Testis (tissue), 5 donors: ENCODE measurements around the gene TEX53. TPM values are rescaled to one million over a fixed set of nuclear protein-coding genes. Genes with fewer than 3 reads are reported as not detected.

Experiments used
- DNase-seq: peaks from one replicate; pipeline ENCODE4 v3.0.0-alpha.2; 2019
- H3K27ac ChIP-seq, 2 donors: fragments of 200-600 bp; sonication (generic); one replicate each; pipeline ENCODE4 v1.5.1; 2019
- H3K27me3 ChIP-seq: fragments of 200-600 bp; sonication (generic); one replicate; pipeline ENCODE4 v1.5.1; 2019
- H3K36me3 ChIP-seq: fragments of 200-600 bp; sonication (generic); one replicate; pipeline ENCODE4 v1.5.1; 2017; ENCODE audit warnings: low read depth; ENCODE audit errors: missing control alignments
- H3K4me1 ChIP-seq: fragments of 200-600 bp; sonication (generic); one replicate; pipeline ENCODE4 v1.5.1; 2019
- H3K4me3 ChIP-seq, 2 donors: fragments of 200-600 bp; sonication (generic); one replicate each; pipeline ENCODE4 v1.5.1; 2017 to 2019
- H3K9me3 ChIP-seq: fragments of 200-600 bp; sonication (generic); one replicate; pipeline ENCODE4 v1.5.1; 2017
- CTCF ChIP-seq, 3 experiments: fragments of 450-650 bp in 2 of 3; fragments of 200-600 bp in 1 of 3; sonication (generic) in 1 of 3; IDR thresholded peaks; one replicate each; pipeline ENCODE4 v1.5.1; 2016 to 2019; ENCODE audit warnings: antibody characterized with exemption in 3 of 3, mild to moderate bottlenecking in 2 of 3, moderate library complexity in 1 of 3
- POLR2A ChIP-seq: fragments of 450-650 bp; IDR thresholded peaks from one replicate; pipeline ENCODE4 v1.6.1; 2017; ENCODE audit warnings: antibody characterized with exemption, mild to moderate bottlenecking, moderate library complexity
- WGBS, 2 donors: methylation state at CpG; one replicate each; pipeline ENCODE4 v1.1.5; 2018; 5-methylcytosine and 5-hydroxymethylcytosine counted together
- intact Hi-C: fragments of 100-400 bp; cut with DNase I; formaldehyde crosslinking; loops from one replicate; pipeline ENCODE4 v1.15.1; 2023; ENCODE audit warnings: low total_unique reads
- long read RNA-seq, 2 donors: transcript quantifications; one replicate each; lab custom pipeline, GENCODE V29; 2026
- polyA plus RNA-seq: library from polyadenylated mRNA; stranded (reverse); fragments of 350-450 nt; fragmentation: Illumina TruSeq; extraction: RNeasy Lipid Tissue Mini Kit (QIAGEN cat#74804); gene quantifications from one replicate; pipeline ENCODE4 v1.2.3, GENCODE V29; 2014; ENCODE audit warnings: low read depth, low replicate concordance; ENCODE audit not compliant: insufficient read depth
- total RNA-seq, 2 donors: library from RNA; depleted of rRNA; stranded (reverse); fragments of >200 nt; gene quantifications; one replicate each; pipeline ENCODE4 v1.2.3, GENCODE V29; 2016

Gene TEX53
- total RNA-seq (10 to 100 TPM; 13.4 to 23.5 TPM), polyA plus RNA-seq (68.8 TPM)
- long read RNA-seq, donor 1, result 0 reads
- long read RNA-seq, donor 2, result 0 reads

- H3K9me3 ChIP-seq, result no peaks in the 10 kb centered on the region
- WGBS, 2 donors, result 97 to 99% methylated on average over 6 of the region's 6 CpGs
- no peak for TF ChIP-seq CTCF (IDR thresholded peaks at IDR 0.05)
- no peak for TF ChIP-seq POLR2A
- peaks cover 4% of the 10 kb centered on the region for H3K4me1 ChIP-seq
- no peak within 1 kb of the TSS for H3K4me3 ChIP-seq
- H3K27me3 ChIP-seq, result no peaks in the 10 kb centered on the region
- H3K27ac ChIP-seq, result no peak within 1 kb of the TSS
- no peak for DNase-seq
- intact Hi-C loops, result loop anchor here (10.0 kb wide), 1 partner anchor 243 kb away; no protein-coding TSS in a partner anchor
- no peaks in the 10 kb centered on the region for H3K36me3 ChIP-seq
Observed at GRCh38 chr9:114657705-114658104, at the start of gene TEX53. Gene TEX53 (minus strand): TSS chr9:114657805. CDS start chr9:114657774, 31 bp downstream.

- Histone ChIP-seq H3K36me3 (no peaks in the 10 kb centered on the region), H3K27me3 (no peaks in the 10 kb centered on the region), H3K4me3 (no peak overlapping the region), H3K27ac (no peak overlapping the region), H3K9me3 (no peaks in the 10 kb centered on the region), H3K4me1 (no peaks in the 10 kb centered on the region)
- intact Hi-C loops, result no loop called here
- DNase-seq, result no peak
- TF ChIP-seq CTCF (IDR thresholded peaks at IDR 0.05) (no peak), POLR2A (no peak)
- 83 to 84% methylated on average over 2 of the region's 2 CpGs for WGBS, 2 donors
Observed at GRCh38 chr9:114706711-114707110, 49.1 kb upstream of the TEX53 start.

GRCh38 chr9:114701988-114702387 is 44.4 kb upstream of the TEX53 start:
- H3K4me1 ChIP-seq, result no peaks in the 10 kb centered on the region
- no peaks in the 10 kb centered on the region for H3K9me3 ChIP-seq
- intact Hi-C loops, result no loop called here
- no peak for DNase-seq
- no peaks in the 10 kb centered on the region for H3K36me3 ChIP-seq
- H3K27me3 ChIP-seq, result no peaks in the 10 kb centered on the region
- no peak for TF ChIP-seq POLR2A
- TF ChIP-seq CTCF (IDR thresholded peaks at IDR 0.05), result no peak
- H3K27ac ChIP-seq, result no peak overlapping the region
- no peak overlapping the region for H3K4me3 ChIP-seq

- no peak for DNase-seq
- Histone ChIP-seq H3K36me3 (no peaks in the 10 kb centered on the region), H3K9me3 (no peaks in the 10 kb centered on the region), H3K4me3 (no peak overlapping the region), H3K4me1 (no peaks in the 10 kb centered on the region), H3K27me3 (no peaks in the 10 kb centered on the region), H3K27ac (no peak overlapping the region)
- 90 to 94% methylated on average over 4 of the region's 4 CpGs for WGBS, 2 donors
- intact Hi-C loops, result no loop called here
- TF ChIP-seq CTCF (IDR thresholded peaks at IDR 0.05) (no peak), POLR2A (no peak)
Observed at GRCh38 chr9:114697951-114698351, 40.3 kb upstream of the TEX53 start.

GRCh38 chr9:114696814-114697544 is 39.4 kb upstream of the TEX53 start:
- intact Hi-C loops, result no loop called here

More at GRCh38 chr9:114696814-114697544, 39.4 kb upstream of the TEX53 start:
- H3K4me1 ChIP-seq, result no peaks in the 10 kb centered on the region
- H3K36me3 ChIP-seq, result no peaks in the 10 kb centered on the region
- H3K27ac ChIP-seq, result no peak overlapping the region
- WGBS, 2 donors, result 80 to 84% methylated on average over 7 of the region's 7 CpGs
- H3K9me3 ChIP-seq, result no peaks in the 10 kb centered on the region
- DNase-seq, result no peak
- H3K27me3 ChIP-seq, result no peaks in the 10 kb centered on the region
- no peak overlapping the region for H3K4me3 ChIP-seq
- TF ChIP-seq CTCF (IDR thresholded peaks at IDR 0.05), result no peak
- no peak for TF ChIP-seq POLR2A
